ENCODE data around the gene SNN.
A peak's percentile ranks its signal among the peaks of the same experiment; 100 is the strongest.

The SNN gene

GRCh38 chr16:11668623-11669379, 546 bp downstream of the SNN start:
- no peak for DNase-seq

DNA sequence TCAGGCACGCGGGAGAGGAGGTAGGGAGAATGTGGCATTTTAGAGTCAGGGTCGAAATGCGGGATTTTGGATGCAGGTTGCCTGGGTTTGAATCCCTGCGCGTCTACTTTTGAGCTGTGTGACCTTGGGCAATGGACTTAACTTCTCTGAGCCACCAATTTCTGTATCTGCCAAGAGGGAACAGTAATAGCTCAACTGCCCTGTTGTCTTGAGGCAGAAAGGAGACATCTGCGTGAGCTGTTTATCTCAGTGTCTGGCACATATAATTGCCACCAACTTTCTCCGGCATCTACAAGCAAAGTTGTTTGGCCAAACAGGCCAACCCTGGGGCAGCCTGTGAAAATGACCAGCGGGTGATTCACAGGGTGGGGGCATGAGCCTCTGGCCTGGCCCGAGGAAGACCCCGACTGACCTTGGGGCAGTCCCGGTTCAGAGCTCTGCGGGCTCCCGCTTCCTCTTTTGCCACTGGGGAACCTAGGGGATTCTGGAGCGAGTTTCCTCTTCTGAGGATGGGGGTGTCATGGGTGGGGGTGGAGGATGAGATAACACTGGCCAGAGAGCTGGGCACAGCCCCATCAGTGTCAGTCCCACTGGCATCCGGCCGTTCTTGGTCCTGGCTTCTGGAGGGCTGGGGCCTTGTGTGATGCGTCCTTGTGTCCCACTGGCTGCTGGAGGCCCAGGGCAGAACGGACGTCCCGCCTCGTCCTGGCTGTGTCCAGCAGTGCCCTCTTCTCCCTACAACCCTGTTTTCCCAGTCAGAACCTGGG, 1.3 kb downstream of the SNN start:
- no peak for DNase-seq

DNA sequence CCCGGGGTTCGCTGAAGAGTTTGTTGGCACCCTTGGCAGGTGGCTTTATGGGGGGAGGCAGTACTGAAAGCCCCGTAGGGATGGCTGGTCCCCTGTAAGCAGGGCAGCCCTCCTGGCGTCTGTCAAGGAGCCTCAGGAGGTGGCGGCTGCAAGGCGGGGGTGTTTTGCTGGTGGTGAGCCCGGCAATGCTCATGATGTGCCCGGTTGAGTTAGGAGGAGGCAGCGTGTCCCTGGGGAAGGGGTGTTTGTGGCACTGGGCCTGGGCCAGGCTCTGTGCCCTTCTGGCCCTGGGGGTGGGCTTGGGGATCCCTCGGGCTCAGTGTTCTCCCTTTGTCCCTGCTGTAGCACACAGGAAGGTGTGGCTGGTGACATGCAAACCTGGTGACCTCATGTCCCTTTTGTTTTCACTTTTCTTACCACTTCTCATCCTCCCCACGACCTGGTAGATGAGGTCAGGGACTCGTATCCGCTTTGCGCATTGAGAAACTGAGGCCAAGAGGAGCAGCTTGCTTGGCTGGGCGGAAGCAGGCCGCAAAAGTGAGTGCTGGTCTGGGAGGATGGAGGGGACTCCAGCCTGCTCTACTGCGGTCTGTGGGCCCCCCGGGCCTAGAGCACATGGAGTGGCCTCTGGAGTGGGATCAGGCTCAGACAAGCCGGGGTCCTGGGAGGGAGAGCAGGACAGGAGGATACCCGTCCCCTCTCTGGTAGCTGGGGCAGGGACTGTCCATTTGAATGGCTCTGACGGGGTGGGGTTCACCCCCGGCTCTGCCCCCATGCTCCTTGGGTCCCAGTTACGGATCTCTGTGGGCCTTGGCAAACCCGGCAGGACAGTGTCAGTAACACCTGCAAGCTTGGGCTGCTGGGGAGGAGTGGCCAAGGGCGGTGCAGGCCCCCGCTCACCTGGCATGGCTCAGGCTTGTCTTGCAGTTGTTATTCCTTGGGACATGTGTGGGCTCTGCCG, 2.2 kb downstream of the SNN start:
- peak; percentile 74 for DNase-seq

DNA sequence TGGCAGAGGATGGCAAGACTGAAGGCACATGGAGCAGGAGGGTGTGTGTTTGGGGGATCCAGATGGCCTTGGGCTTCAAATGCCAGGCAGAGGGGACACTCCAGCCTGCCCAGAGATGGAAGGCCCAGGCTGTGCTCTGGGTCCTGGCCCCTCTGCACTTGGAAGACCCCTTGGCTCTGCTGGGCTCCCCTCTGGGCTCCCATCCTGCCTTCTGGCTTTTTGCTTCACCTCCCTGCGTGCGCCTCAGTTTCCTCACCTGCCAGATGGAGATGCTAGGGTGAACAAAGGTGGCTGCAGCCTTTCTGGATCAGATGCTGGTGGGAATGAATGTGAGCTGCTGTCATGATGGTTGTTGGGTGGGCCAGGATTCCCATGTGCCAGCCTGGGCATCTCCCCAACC, 3.0 kb downstream of the SNN start:
- no peak for DNase-seq

- no peak for DNase-seq
Observed at GRCh38 chr16:11671676-11672075, 3.4 kb downstream of the SNN start.

GRCh38 chr16:11672206-11673090, 4.2 kb downstream of the SNN start:
- no peak for DNase-seq

GRCh38 chr16:11673091-11674000, 5.1 kb downstream of the SNN start:
- DNase-seq = no peak

GRCh38 chr16:11674001-11674817, 6.0 kb downstream of the SNN start:
- no peak for DNase-seq

DNA sequence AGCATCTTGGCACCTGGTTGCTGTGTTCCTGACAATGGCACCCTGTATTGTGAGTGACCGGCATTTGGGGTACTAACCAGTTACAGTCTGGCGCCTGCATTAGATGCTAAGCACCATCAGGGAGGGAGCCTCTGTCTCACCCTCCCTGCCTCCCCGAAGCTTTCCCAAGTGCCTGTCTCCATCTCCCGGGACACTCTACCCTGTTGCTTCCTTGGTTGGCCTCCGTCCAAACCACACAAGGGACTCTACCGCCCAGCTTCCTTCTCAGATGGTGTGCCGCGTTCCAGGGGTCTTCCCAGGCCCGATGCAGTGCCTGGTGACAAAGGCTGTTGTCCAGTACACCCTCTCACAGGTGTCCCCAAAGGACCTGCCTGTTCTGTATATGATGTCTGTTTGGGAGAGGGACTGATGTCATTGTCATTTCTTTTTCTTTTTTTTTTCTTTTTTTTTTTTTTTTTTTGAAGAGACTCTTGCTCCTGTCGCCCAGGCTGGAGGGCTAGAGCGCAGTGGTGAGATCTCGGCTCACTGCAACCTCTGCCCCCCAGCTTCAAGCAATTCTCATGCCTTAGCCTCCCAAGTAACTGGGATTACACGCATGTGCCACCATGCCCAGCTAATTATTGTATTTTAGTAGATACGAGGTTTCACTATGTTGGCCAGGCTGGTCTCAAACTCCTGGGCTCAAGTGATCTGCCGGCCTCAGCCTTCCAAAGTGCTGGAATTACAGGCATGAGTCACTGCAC, 6.7 kb downstream of the SNN start:
- DNase-seq = no peak

GRCh38 chr16:11675561-11676511, 7.6 kb downstream of the SNN start:
- no peak for DNase-seq

- DNase-seq = no peak
Observed at GRCh38 chr16:11676799-11677198, 8.5 kb downstream of the SNN start.

GRCh38 chr16:11677451-11677951, 9.2 kb downstream of the SNN start:
- DNase-seq = no peak

DNA sequence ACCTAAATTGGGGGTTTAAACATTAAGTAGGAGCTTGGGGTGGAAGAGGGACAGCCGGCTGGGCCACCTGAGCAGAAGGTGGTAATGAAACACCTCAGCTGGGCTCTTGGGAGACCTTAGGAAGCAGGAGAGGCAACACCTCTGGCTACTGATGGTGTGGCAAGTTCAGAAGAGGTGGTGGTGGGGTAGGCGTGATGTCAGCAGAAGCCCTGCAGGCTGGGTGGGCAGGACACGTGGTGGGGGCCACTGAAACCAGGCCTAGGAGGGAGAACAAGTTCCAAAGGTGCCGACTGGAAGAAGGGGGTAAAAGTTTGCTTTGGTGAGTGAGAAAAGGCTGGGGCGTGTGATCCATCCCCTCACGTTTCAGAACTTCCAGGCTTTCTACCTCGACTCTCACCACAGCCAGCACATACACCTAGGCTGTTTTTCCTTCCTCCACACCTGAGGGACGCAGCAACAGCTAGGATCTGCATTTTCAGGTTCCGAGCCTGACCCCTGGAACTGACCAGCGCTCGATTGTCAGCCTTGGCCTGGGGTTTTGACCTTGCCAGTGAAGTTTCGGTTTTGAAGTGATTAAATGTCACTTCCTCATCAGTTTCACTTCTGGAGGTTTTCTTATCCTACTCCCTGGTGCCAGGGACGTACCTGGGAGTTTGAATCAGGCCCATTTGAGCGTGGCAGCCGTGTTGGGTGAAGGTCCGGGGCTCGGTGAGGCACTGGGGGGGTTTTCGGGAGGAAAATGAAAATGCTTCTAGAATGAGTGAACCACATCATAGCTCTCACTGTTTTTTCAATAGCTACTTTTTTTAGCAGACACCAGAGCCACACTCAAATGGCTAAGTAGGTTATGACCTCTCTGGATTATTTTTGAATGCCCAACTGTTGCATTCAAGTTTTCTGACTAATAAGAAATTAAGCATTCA, 10.0 kb downstream of the SNN start:
- no peak for DNase-seq

GRCh38 chr16:11679250-11679649, 11.0 kb downstream of the SNN start:
- DNase-seq = no peak

- no peak for DNase-seq
Observed at GRCh38 chr16:11679941-11680911, 12.0 kb downstream of the SNN start.

GRCh38 chr16:11681556-11681955, 13.3 kb downstream of the SNN start:
- peak; percentile 57 for DNase-seq
